Measurements from ENCODE around the gene PYGB.
"Not testable (repeated sequence)": the region's sequence is repeated elsewhere in the genome, so short reads cannot be mapped to it uniquely, and the experiment has no call there.

Gene PYGB

GRCh38 chr20:25254986-25255680 lies 7.2 kb downstream of the PYGB start:
- Histone ChIP-seq H3K27me3 (ENCODE audit: control insufficient read depth in 2 of 2, insufficient read depth in 2 of 2, low read length in 2 of 2) (no peaks in the 10 kb centered on the region), H3K36me3 (ENCODE audit: control insufficient read depth in 2 of 2, insufficient read depth in 2 of 2, low read length in 2 of 2) (peaks cover 4 to 29% of the 10 kb centered on the region in 2 donors), H3K9me3 (ENCODE audit: control insufficient read depth in 2 of 2, low read length in 2 of 2) (no peaks in the 10 kb centered on the region), H3K9ac (ENCODE audit: low read depth in 1 of 2, low read length in 2 of 2) (peak overlapping the region in 1 of 2 donors; percentile 72), H3K4me3 (ENCODE audit: low read length in 2 of 2) (peak overlapping the region in 1 of 2 donors; percentile 0), H3K27ac (ENCODE audit: low read depth in 2 of 2, low read length in 2 of 2) (peak overlapping the region; percentile 61 to 94), H3K4me1 (ENCODE audit: control insufficient read depth in 2 of 2, insufficient read depth in 2 of 2, low read length in 2 of 2) (peaks cover 37 to 81% of the 10 kb centered on the region in 2 donors)

GRCh38 chr20:25256226-25256859 lies 8.5 kb downstream of the PYGB start:
- Histone ChIP-seq H3K4me3 (ENCODE audit: low read length in 2 of 2) (no peak overlapping the region), H3K27me3 (ENCODE audit: control insufficient read depth in 2 of 2, insufficient read depth in 2 of 2, low read length in 2 of 2) (no peaks in the 10 kb centered on the region), H3K9me3 (ENCODE audit: control insufficient read depth in 2 of 2, low read length in 2 of 2) (no peaks in the 10 kb centered on the region), H3K36me3 (ENCODE audit: control insufficient read depth in 2 of 2, insufficient read depth in 2 of 2, low read length in 2 of 2) (peaks cover 9 to 32% of the 10 kb centered on the region in 2 donors), H3K27ac (ENCODE audit: low read depth in 2 of 2, low read length in 2 of 2) (peak overlapping the region in 1 of 2 donors; percentile 94), H3K4me1 (ENCODE audit: control insufficient read depth in 2 of 2, insufficient read depth in 2 of 2, low read length in 2 of 2) (peaks cover 31 to 80% of the 10 kb centered on the region in 2 donors), H3K9ac (ENCODE audit: low read depth in 1 of 2, low read length in 2 of 2) (peak overlapping the region in 1 of 2 donors; percentile 47)

- peak overlapping the region in 1 of 2 donors; percentile 34 for H3K27ac ChIP-seq (ENCODE audit: low read depth in 2 of 2, low read length in 2 of 2)
- H3K27me3 ChIP-seq (ENCODE audit: control insufficient read depth in 2 of 2, insufficient read depth in 2 of 2, low read length in 2 of 2) = no peaks in the 10 kb centered on the region
- H3K4me1 ChIP-seq (ENCODE audit: control insufficient read depth in 2 of 2, insufficient read depth in 2 of 2, low read length in 2 of 2) = peaks cover 24 to 72% of the 10 kb centered on the region in 2 donors
- no peak overlapping the region for H3K4me3 ChIP-seq (ENCODE audit: low read length in 2 of 2)
- peaks cover 5 to 30% of the 10 kb centered on the region in 2 donors for H3K36me3 ChIP-seq (ENCODE audit: control insufficient read depth in 2 of 2, insufficient read depth in 2 of 2, low read length in 2 of 2)
- H3K9ac ChIP-seq (ENCODE audit: low read depth in 1 of 2, low read length in 2 of 2) = peak overlapping the region in 1 of 2 donors; percentile 47
- H3K9me3 ChIP-seq (ENCODE audit: control insufficient read depth in 2 of 2, low read length in 2 of 2) = no peaks in the 10 kb centered on the region
Observed at GRCh38 chr20:25257130-25257529, 9.2 kb downstream of the PYGB start.

- peaks cover 17 to 66% of the 10 kb centered on the region in 2 donors for H3K4me1 ChIP-seq (ENCODE audit: control insufficient read depth in 2 of 2, insufficient read depth in 2 of 2, low read length in 2 of 2)
- H3K27ac ChIP-seq (ENCODE audit: low read depth in 2 of 2, low read length in 2 of 2) = peak overlapping the region in 1 of 2 donors; percentile 38
- H3K36me3 ChIP-seq (ENCODE audit: control insufficient read depth in 2 of 2, insufficient read depth in 2 of 2, low read length in 2 of 2) = peaks cover 5 to 30% of the 10 kb centered on the region in 2 donors
- H3K27me3 ChIP-seq (ENCODE audit: control insufficient read depth in 2 of 2, insufficient read depth in 2 of 2, low read length in 2 of 2) = no peaks in the 10 kb centered on the region
- H3K9me3 ChIP-seq (ENCODE audit: control insufficient read depth in 2 of 2, low read length in 2 of 2) = no peaks in the 10 kb centered on the region
- H3K4me3 ChIP-seq (ENCODE audit: low read length in 2 of 2) = no peak overlapping the region
- peak overlapping the region in 1 of 2 donors; percentile 18 for H3K9ac ChIP-seq (ENCODE audit: low read depth in 1 of 2, low read length in 2 of 2)
Observed at GRCh38 chr20:25257756-25258475, 10.0 kb downstream of the PYGB start.

GRCh38 chr20:25258476-25258805 lies 10.6 kb downstream of the PYGB start:
- Histone ChIP-seq H3K27ac (ENCODE audit: low read depth in 2 of 2, low read length in 2 of 2) (peak overlapping the region in 1 of 2 donors; percentile 38), H3K9ac (ENCODE audit: low read depth in 1 of 2, low read length in 2 of 2) (no peak overlapping the region), H3K27me3 (ENCODE audit: control insufficient read depth in 2 of 2, insufficient read depth in 2 of 2, low read length in 2 of 2) (no peaks in the 10 kb centered on the region), H3K4me3 (ENCODE audit: low read length in 2 of 2) (no peak overlapping the region), H3K36me3 (ENCODE audit: control insufficient read depth in 2 of 2, insufficient read depth in 2 of 2, low read length in 2 of 2) (peaks cover 5 to 30% of the 10 kb centered on the region in 2 donors), H3K9me3 (ENCODE audit: control insufficient read depth in 2 of 2, low read length in 2 of 2) (no peaks in the 10 kb centered on the region), H3K4me1 (ENCODE audit: control insufficient read depth in 2 of 2, insufficient read depth in 2 of 2, low read length in 2 of 2) (peaks cover 16 to 61% of the 10 kb centered on the region in 2 donors)

- Histone ChIP-seq H3K4me3 (ENCODE audit: low read length in 2 of 2) (no peak overlapping the region), H3K36me3 (ENCODE audit: control insufficient read depth in 2 of 2, insufficient read depth in 2 of 2, low read length in 2 of 2) (peaks cover 5 to 30% of the 10 kb centered on the region in 2 donors), H3K4me1 (ENCODE audit: control insufficient read depth in 2 of 2, insufficient read depth in 2 of 2, low read length in 2 of 2) (peaks cover 16 to 57% of the 10 kb centered on the region in 2 donors), H3K27me3 (ENCODE audit: control insufficient read depth in 2 of 2, insufficient read depth in 2 of 2, low read length in 2 of 2) (no peaks in the 10 kb centered on the region), H3K9me3 (ENCODE audit: control insufficient read depth in 2 of 2, low read length in 2 of 2) (no peaks in the 10 kb centered on the region), H3K27ac (ENCODE audit: low read depth in 2 of 2, low read length in 2 of 2) (no peak overlapping the region), H3K9ac (ENCODE audit: low read depth in 1 of 2, low read length in 2 of 2) (no peak overlapping the region)
Observed at GRCh38 chr20:25258828-25259227, 10.9 kb downstream of the PYGB start.

GRCh38 chr20:25259358-25259757 lies 11.5 kb downstream of the PYGB start:
- peaks cover 14 to 53% of the 10 kb centered on the region in 2 donors for H3K4me1 ChIP-seq (ENCODE audit: control insufficient read depth in 2 of 2, insufficient read depth in 2 of 2, low read length in 2 of 2)
- no peaks in the 10 kb centered on the region for H3K9me3 ChIP-seq (ENCODE audit: control insufficient read depth in 2 of 2, low read length in 2 of 2)
- no peaks in the 10 kb centered on the region for H3K27me3 ChIP-seq (ENCODE audit: control insufficient read depth in 2 of 2, insufficient read depth in 2 of 2, low read length in 2 of 2)
- peak overlapping the region in 1 of 2 donors; percentile 70 for H3K27ac ChIP-seq (ENCODE audit: low read depth in 2 of 2, low read length in 2 of 2)
- no peak overlapping the region for H3K9ac ChIP-seq (ENCODE audit: low read depth in 1 of 2, low read length in 2 of 2)
- no peak overlapping the region for H3K4me3 ChIP-seq (ENCODE audit: low read length in 2 of 2)
- H3K36me3 ChIP-seq (ENCODE audit: control insufficient read depth in 2 of 2, insufficient read depth in 2 of 2, low read length in 2 of 2) = peaks cover 5 to 30% of the 10 kb centered on the region in 2 donors

- H3K9me3 ChIP-seq (ENCODE audit: control insufficient read depth in 2 of 2, low read length in 2 of 2) = no peaks in the 10 kb centered on the region
- H3K4me3 ChIP-seq (ENCODE audit: low read length in 2 of 2) = no peak overlapping the region
- peak overlapping the region in 1 of 2 donors; percentile 54 for H3K9ac ChIP-seq (ENCODE audit: low read depth in 1 of 2, low read length in 2 of 2)
- peak overlapping the region; percentile 41 to 70 for H3K27ac ChIP-seq (ENCODE audit: low read depth in 2 of 2, low read length in 2 of 2)
- peaks cover 14 to 48% of the 10 kb centered on the region in 2 donors for H3K4me1 ChIP-seq (ENCODE audit: control insufficient read depth in 2 of 2, insufficient read depth in 2 of 2, low read length in 2 of 2)
- no peaks in the 10 kb centered on the region for H3K27me3 ChIP-seq (ENCODE audit: control insufficient read depth in 2 of 2, insufficient read depth in 2 of 2, low read length in 2 of 2)
- H3K36me3 ChIP-seq (ENCODE audit: control insufficient read depth in 2 of 2, insufficient read depth in 2 of 2, low read length in 2 of 2) = peaks cover 5 to 30% of the 10 kb centered on the region in 2 donors
Observed at GRCh38 chr20:25259788-25260254, 11.9 kb downstream of the PYGB start.

- not testable (repeated sequence) for H3K27me3 ChIP-seq (ENCODE audit: control insufficient read depth in 2 of 2, insufficient read depth in 2 of 2, low read length in 2 of 2); H3K9ac ChIP-seq (ENCODE audit: low read depth in 1 of 2, low read length in 2 of 2); H3K4me3 ChIP-seq (ENCODE audit: low read length in 2 of 2); H3K9me3 ChIP-seq (ENCODE audit: control insufficient read depth in 2 of 2, low read length in 2 of 2)
- Histone ChIP-seq H3K36me3 (ENCODE audit: control insufficient read depth in 2 of 2, insufficient read depth in 2 of 2, low read length in 2 of 2) (peaks cover 5 to 27% of the 10 kb centered on the region in 2 donors), H3K27ac (ENCODE audit: low read depth in 2 of 2, low read length in 2 of 2) (peak overlapping the region in 1 of 2 donors; percentile 70), H3K4me1 (ENCODE audit: control insufficient read depth in 2 of 2, insufficient read depth in 2 of 2, low read length in 2 of 2) (peaks cover 8 to 40% of the 10 kb centered on the region in 2 donors)
Observed at GRCh38 chr20:25260770-25261437, 13.0 kb downstream of the PYGB start.

All from mucosa of rectum (tissue), 2 donors.